GM18508 (cell line): ENCODE results near the gene DEPDC5.

Source experiments
- ATAC-seq: cut with Tn5 transposase; IDR thresholded peaks from one replicate; pipeline ENCODE4 v1.9.1; 2021; ENCODE audit warnings: moderate number of reproducible peaks; ENCODE audit not compliant: insufficient read depth, unreplicated experiment

Gene DEPDC5

GRCh38 chr22:31943206-31943977 lies 189.6 kb downstream of the DEPDC5 start:
- no peak for ATAC-seq

DNA sequence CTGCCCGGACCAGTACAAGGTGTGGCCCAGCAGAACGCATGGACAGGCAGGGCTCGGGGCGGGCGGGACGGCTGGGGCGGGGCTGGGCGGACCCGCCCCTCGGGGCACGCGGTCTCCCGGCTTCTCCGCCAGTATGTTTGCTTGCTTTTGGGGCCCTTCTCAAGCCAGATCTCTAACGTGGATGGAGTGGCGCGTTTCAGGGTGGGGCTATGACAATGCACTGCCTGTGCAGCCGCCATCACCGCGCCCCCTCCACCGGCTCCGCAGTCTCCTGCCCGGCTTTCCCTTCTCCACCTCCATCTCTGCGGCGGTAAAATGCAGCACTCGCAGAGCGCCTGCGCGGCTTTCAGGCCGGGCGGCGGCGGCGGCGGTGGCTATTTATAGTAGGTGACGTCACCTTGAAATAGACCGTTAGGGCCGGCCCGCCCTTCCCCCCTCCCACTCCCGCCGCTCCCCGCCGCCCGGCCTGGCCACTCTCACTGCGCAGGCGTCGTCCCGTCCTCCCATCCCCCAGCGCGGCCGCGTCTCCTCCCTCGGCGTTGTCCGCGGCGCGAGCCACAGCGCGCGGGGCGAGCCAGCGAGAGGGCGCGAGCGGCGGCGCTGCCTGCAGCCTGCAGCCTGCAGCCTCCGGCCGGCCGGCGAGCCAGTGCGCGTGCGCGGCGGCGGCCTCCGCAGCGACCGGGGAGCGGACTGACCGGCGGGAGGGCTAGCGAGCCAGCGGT lies 190.3 kb downstream of the DEPDC5 start, which contains the start of gene YWHAH:
TSS of gene YWHAH (plus strand) at position 558 of the 722 bp plus-strand sequence. CDS start 199 bp downstream, outside the sequence.
- ATAC-seq: no peak

- no peak for ATAC-seq
These were observed 191.1 kb downstream of the DEPDC5 start for GRCh38 chr22:31944700-31945442.

DNA sequence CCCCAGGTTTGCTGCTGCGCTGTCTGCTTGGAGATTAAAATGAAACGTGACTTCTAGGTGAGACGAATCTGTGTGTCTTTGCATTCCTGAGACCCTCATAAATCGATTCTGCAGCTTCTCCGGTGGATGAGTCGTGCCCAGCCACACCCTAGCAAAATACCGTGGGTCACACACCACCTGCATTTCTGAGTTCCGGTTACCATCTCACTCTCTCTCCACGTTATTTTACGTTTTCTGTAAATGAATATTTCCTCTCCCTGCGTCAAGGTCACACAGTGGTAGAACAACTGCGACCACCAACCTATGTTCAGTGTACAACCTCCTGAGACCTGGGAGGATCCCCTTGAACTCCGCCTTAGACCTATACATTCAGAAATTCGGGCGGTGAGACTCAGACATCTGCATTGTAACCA lies 191.6 kb downstream of the DEPDC5 start:
- ATAC-seq: no peak

- no peak for ATAC-seq
These were observed 192.3 kb downstream of the DEPDC5 start for GRCh38 chr22:31945971-31946680.

DNA sequence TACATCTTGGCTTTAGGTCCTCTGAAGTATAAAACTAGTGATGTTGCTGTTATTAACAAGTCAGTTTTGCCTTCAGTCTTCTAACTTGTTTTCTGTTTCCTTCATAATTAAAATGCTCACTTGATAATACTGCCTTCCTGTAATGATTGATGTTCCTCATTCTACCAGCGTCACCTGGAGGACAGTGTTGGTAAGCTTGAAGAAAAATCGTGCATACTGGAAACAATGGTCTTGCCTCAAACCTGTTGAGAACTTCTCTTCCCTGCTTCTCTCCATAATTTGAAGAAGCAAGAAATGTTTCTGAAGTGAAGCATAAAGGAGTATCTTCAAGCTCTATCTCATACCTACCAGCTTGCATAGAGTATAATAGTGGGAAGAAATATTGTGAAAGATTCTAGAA lies 193.5 kb downstream of the DEPDC5 start:
- no peak for ATAC-seq

DNA sequence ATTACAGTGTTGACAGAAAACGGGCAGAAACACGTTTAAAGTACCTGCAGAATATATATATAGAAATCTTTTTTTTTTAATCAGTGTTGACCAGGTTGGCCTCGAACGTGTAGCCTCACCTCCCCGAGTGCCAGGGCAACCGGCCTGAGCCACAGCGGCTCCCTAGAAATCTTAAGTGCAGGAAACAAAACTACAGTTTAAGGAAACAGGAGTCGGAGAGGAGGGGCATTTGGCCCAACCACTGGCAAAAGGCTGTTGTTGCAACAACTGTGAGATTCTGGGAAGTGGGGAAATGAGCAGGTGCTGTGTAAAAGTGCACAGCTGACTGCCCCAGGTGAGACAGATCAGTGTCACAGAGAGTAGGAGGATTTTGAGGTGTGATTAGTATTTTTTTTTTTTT lies 194.2 kb downstream of the DEPDC5 start:
- no peak for ATAC-seq

GRCh38 chr22:31950226-31950625 lies 196.4 kb downstream of the DEPDC5 start:
- ATAC-seq: no peak

GRCh38 chr22:31951194-31952093 lies 197.6 kb downstream of the DEPDC5 start:
- no peak for ATAC-seq

GRCh38 chr22:31952094-31952401 lies 198.2 kb downstream of the DEPDC5 start:
- no peak for ATAC-seq

GRCh38 chr22:31952472-31952871 lies 198.7 kb downstream of the DEPDC5 start:
- no peak for ATAC-seq

DNA sequence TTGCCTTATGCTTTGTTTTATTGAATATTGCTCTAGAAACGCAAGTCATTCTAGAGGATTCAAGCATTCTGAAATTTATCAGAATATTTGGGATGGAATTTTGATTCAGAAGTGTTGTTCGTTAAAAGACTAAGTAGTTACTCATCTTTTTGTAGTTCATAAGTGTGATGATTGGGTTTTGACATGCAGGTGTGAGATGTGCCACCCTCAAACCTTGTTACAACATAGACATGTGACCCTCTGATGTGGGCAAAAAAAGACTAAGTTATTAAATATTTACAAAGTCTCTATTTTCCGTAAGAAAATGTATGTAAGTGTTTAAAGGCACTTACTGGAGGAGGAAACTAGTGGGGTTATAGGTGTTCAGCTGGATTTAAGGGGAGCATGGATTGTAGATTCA lies 199.4 kb downstream of the DEPDC5 start:
- ATAC-seq: no peak

- no peak for ATAC-seq
These were observed 201.0 kb downstream of the DEPDC5 start for GRCh38 chr22:31954535-31955523.

GRCh38 chr22:31956360-31956759 lies 202.5 kb downstream of the DEPDC5 start:
- ATAC-seq: no peak
